Endothelial cell (in vitro differentiated cells): ENCODE measurements around the gene C1QTNF7. TPM values are rescaled to one million over a fixed set of nuclear protein-coding genes. Genes with fewer than 3 reads are reported as not detected.

Experiments
- DNase-seq: peaks from one replicate; pipeline ENCODE4 v3.0.0; 2021; ENCODE audit warnings: low spot score
- H3K27ac Mint-ChIP-seq: one replicate; pipeline ENCODE4 v1.8.0; 2021; ENCODE audit warnings: mixed read lengths, inconsistent platforms; ENCODE audit not compliant: unreplicated experiment
- H3K27me3 Mint-ChIP-seq: one replicate; pipeline ENCODE4 v1.8.0; 2021; ENCODE audit warnings: mild to moderate bottlenecking, moderate library complexity, mixed read lengths, inconsistent platforms; ENCODE audit not compliant: unreplicated experiment
- H3K36me3 Mint-ChIP-seq: one replicate; pipeline ENCODE4 v1.8.0; 2021; ENCODE audit warnings: mild to moderate bottlenecking, low read depth, mixed read lengths, inconsistent platforms; ENCODE audit not compliant: unreplicated experiment
- H3K4me1 Mint-ChIP-seq: one replicate; pipeline ENCODE4 v1.8.0; 2021; ENCODE audit warnings: mild to moderate bottlenecking, mixed read lengths, inconsistent platforms; ENCODE audit not compliant: unreplicated experiment
- H3K4me3 Mint-ChIP-seq: one replicate; pipeline ENCODE4 v1.8.0; 2021; ENCODE audit warnings: mild to moderate bottlenecking, mixed read lengths, inconsistent platforms; ENCODE audit not compliant: unreplicated experiment
- H3K9me3 Mint-ChIP-seq: one replicate; pipeline ENCODE4 v1.8.0; 2021; ENCODE audit warnings: mixed read lengths, inconsistent platforms; ENCODE audit not compliant: unreplicated experiment
- CTCF ChIP-seq: fragments of 200-600 bp; sonication (generic); IDR thresholded peaks from one replicate; pipeline ENCODE4 v1.5.0; 2021; ENCODE audit warnings: antibody characterized with exemption; ENCODE audit not compliant: unreplicated experiment
- total RNA-seq: library from RNA; stranded (reverse); fragmentation: NEBNext Ultra II Directional; extraction: Animal tissue kit (Norgen Biotek cat#: 25700); gene quantifications from one replicate; pipeline ENCODE4 v1.2.1, GENCODE V29; 2021; ENCODE audit not compliant: unreplicated experiment

The C1QTNF7 gene
- total RNA-seq, 1 donor from 2014 or later = not detected

DNA sequence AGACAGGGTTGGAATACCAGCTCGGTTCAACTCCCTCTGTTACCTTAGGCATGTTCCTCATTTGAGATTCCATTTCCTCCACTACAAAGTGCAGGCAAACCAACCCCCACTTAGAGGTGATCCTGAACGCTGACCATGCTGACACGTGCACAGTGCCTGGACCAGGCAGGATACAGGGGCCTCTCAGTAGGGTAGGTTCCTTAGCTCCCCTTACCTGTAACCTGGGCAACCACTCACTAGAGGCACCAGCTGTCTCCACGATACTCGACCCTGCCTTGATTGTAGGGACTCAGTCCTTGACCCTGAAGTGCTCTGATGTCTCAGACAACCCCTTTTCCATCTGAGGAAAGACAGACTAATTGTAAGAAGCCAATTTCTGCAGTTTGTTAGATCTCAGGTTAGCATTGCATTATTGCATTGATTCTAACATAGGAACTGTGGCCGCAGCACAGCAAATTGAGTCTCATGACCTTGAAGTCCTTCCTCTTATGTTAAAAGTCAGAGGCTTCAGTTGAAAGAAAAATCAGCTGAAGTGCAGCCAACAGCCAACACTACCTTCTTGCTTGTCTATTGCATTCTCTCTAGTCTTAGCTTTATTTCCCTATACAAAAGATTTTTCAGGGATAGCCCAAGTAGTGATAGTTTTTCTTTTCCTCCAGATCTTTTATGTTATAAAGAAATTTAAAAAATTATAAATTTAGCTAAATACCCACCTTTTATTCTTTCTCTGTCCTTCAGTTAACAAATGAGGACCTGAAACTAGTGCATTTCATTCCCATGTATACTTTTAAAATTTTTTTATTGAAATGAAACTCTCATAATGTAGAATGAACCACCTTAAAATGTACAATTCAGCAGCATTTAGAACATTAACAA is 11.2 kb upstream of the C1QTNF7 start:
- Mint-ChIP-seq H3K4me1 (peaks cover 5% of the 10 kb centered on the region), H3K27ac (no peak overlapping the region), H3K36me3 (no peaks in the 10 kb centered on the region), H3K9me3 (no peaks in the 10 kb centered on the region), H3K4me3 (no peak overlapping the region), H3K27me3 (peaks cover 2% of the 10 kb centered on the region)
- TF ChIP-seq CTCF = no peak
- DNase-seq = no peak

GRCh38 chr4:15417233-15417660 is 10.6 kb upstream of the C1QTNF7 start:
- no peak for DNase-seq
- H3K27me3 Mint-ChIP-seq = peaks cover 2% of the 10 kb centered on the region
- TF ChIP-seq CTCF = no peak
- peaks cover 5% of the 10 kb centered on the region for H3K4me1 Mint-ChIP-seq
- no peak overlapping the region for H3K4me3 Mint-ChIP-seq
- no peaks in the 10 kb centered on the region for H3K9me3 Mint-ChIP-seq
- H3K27ac Mint-ChIP-seq = no peak overlapping the region
- H3K36me3 Mint-ChIP-seq = no peaks in the 10 kb centered on the region

GRCh38 chr4:15418956-15419355 is 8.9 kb upstream of the C1QTNF7 start:
- H3K9me3 Mint-ChIP-seq = no peaks in the 10 kb centered on the region
- no peak for DNase-seq
- H3K27me3 Mint-ChIP-seq = no peaks in the 10 kb centered on the region
- H3K4me1 Mint-ChIP-seq = peaks cover 3% of the 10 kb centered on the region
- no peak overlapping the region for H3K27ac Mint-ChIP-seq
- H3K36me3 Mint-ChIP-seq = no peaks in the 10 kb centered on the region
- TF ChIP-seq CTCF = no peak
- H3K4me3 Mint-ChIP-seq = no peak overlapping the region

- Mint-ChIP-seq H3K27ac (no peak overlapping the region), H3K4me3 (no peak overlapping the region), H3K4me1 (peaks cover 5% of the 10 kb centered on the region)
Observed at GRCh38 chr4:15420642-15421041, 7.2 kb upstream of the C1QTNF7 start.

More at GRCh38 chr4:15420642-15421041, 7.2 kb upstream of the C1QTNF7 start:
- H3K27me3 Mint-ChIP-seq = no peaks in the 10 kb centered on the region
- DNase-seq = no peak
- H3K9me3 Mint-ChIP-seq = no peaks in the 10 kb centered on the region
- no peak for TF ChIP-seq CTCF
- no peaks in the 10 kb centered on the region for H3K36me3 Mint-ChIP-seq
